Transverse colon (tissue), 4 donors: Measurements from ENCODE around the gene SCAMP1. TPM values are rescaled to one million over a fixed set of nuclear protein-coding genes. Genes with fewer than 3 reads are reported as not detected.

Experiments used
- DNase-seq: peaks from one replicate; pipeline ENCODE4 v3.0.0-alpha.2; 2019
- H3K27ac ChIP-seq, 4 donors: fragments of 200-600 bp; sonication (generic); 2 replicates each; pipeline ENCODE4 v1.5.1; 2016 to 2018; ENCODE audit warnings: inconsistent platforms in 4 of 4
- H3K27me3 ChIP-seq: fragments of 200-600 bp; sonication (generic); 2 replicates; pipeline ENCODE4 v1.5.1; 2017; ENCODE audit warnings: inconsistent platforms
- H3K36me3 ChIP-seq, 4 donors: fragments of 200-600 bp; sonication (generic); 2 replicates each; pipeline ENCODE4 v1.5.1; 2017 to 2019; ENCODE audit warnings: inconsistent platforms in 4 of 4
- H3K4me1 ChIP-seq, 4 donors: fragments of 200-600 bp; sonication (generic); 2 replicates each; pipeline ENCODE4 v1.5.1; 2017 to 2020; ENCODE audit warnings: inconsistent platforms in 4 of 4
- H3K4me3 ChIP-seq, 4 donors: fragments of 200-600 bp; sonication (generic); 1 replicate in 1 of 4; 2 replicates in 3 of 4; pipeline versions ENCODE4 v1.5.1 to v1.6.1; 2017 to 2019; ENCODE audit warnings: inconsistent platforms in 4 of 4
- H3K9me3 ChIP-seq, 2 donors: fragments of 200-600 bp; sonication (generic); 2 replicates each; pipeline ENCODE4 v1.5.1; 2017 to 2019; ENCODE audit warnings: inconsistent platforms in 2 of 2
- EP300 ChIP-seq: sonication (generic); formaldehyde crosslinking; IDR thresholded peaks from one replicate; pipeline ENCODE4 v1.6.1; 2017; ENCODE audit warnings: antibody characterized with exemption, low read depth
- POLR2A ChIP-seq: fragments of 450-650 bp; IDR thresholded peaks from one replicate; pipeline ENCODE4 v1.6.1; 2016; ENCODE audit warnings: antibody characterized with exemption, mild to moderate bottlenecking, moderate library complexity
- POLR2AphosphoS5 ChIP-seq, 3 donors: sonication (generic); formaldehyde crosslinking; IDR thresholded peaks; one replicate each; pipeline ENCODE4 v1.6.1; 2016; ENCODE audit warnings: antibody characterized with exemption in 3 of 3
- WGBS, 2 donors: methylation state at CpG; one replicate each; pipeline ENCODE4 v1.1.5; 2018; ENCODE audit warnings: low coverage in 1 of 2; 5-methylcytosine and 5-hydroxymethylcytosine counted together
- in situ Hi-C, 4 donors: fragments of 200-750 bp; cut with MboI; loops; one replicate each; pipeline versions ENCODE4 v1.15.0 to v1.15.1; 2017; ENCODE audit warnings: low sequenced_read_pairs in 3 of 4, low pct_ligation_motif_present in 1 of 4, low pct_unique_long_range_greater_than_20kb in 1 of 4
- intact Hi-C: fragments of 100-400 bp; cut with DNase I; formaldehyde crosslinking; loops from one replicate; pipeline ENCODE4 v1.15.1; 2023; ENCODE audit warnings: low total_unique reads
- small RNA-seq, 4 donors: library from RNA; depleted of rRNA; stranded (forward); fragments of <200 nt; gene quantifications; one replicate each; pipeline ENCODE3, GENCODE V24; 2016
- total RNA-seq, 4 donors: library from RNA; depleted of rRNA; stranded (reverse); fragments of >200 nt; gene quantifications; one replicate each; pipeline ENCODE4 v1.1.0, GENCODE V29; 2016
- TF ChIP-seq, protein P1 (sequence below), 5 experiments: fragments of 200-600 bp in 3 of 5; fragments of 450-650 bp in 2 of 5; sonication (generic) in 3 of 5; IDR thresholded peaks; 1 replicate in 2 of 5; 2 replicates in 3 of 5; pipeline ENCODE4 v1.5.1; 2016 to 2017; ENCODE audit warnings: antibody characterized with exemption in 5 of 5, inconsistent platforms in 3 of 5, mild to moderate bottlenecking in 2 of 5, moderate library complexity in 1 of 5

The SCAMP1 gene
- total RNA-seq, 4 donors from 2014 or later = 10.5 to 24.7 (median 21.8) TPM

- in situ Hi-C loops = loop anchor here in 1 of 4 donors (25.0 kb wide), 1 partner anchor 460 kb away; the partner anchor contains the start of gene ARSB
- Histone ChIP-seq H3K27ac (peak overlapping the region; percentile 68 to 82 (median 76)), H3K27me3 (no peaks in the 10 kb centered on the region), H3K36me3 (no peaks in the 10 kb centered on the region), H3K4me3 (no peak overlapping the region), H3K9me3 (no peaks in the 10 kb centered on the region), H3K4me1 (peaks cover 0 to 49% (median 8%) of the 10 kb centered on the region in 4 donors)
- TF ChIP-seq POLR2AphosphoS5 (IDR thresholded peaks at IDR 0.05) (peak; percentile 69 to 79 (median 71)), POLR2A (no peak), EP300 (no peak)
- TF ChIP-seq, protein P1, sequence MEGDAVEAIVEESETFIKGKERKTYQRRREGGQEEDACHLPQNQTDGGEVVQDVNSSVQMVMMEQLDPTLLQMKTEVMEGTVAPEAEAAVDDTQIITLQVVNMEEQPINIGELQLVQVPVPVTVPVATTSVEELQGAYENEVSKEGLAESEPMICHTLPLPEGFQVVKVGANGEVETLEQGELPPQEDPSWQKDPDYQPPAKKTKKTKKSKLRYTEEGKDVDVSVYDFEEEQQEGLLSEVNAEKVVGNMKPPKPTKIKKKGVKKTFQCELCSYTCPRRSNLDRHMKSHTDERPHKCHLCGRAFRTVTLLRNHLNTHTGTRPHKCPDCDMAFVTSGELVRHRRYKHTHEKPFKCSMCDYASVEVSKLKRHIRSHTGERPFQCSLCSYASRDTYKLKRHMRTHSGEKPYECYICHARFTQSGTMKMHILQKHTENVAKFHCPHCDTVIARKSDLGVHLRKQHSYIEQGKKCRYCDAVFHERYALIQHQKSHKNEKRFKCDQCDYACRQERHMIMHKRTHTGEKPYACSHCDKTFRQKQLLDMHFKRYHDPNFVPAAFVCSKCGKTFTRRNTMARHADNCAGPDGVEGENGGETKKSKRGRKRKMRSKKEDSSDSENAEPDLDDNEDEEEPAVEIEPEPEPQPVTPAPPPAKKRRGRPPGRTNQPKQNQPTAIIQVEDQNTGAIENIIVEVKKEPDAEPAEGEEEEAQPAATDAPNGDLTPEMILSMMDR (IDR thresholded peaks at IDR 0.05) = no peak
- intact Hi-C loops = no loop called here
- peak; percentile 56 for DNase-seq
- 63 to 72% methylated on average over 9 of the region's 9 CpGs for WGBS, 2 donors
These were observed 166.8 kb downstream of the SCAMP1 start for GRCh38 chr5:78527054-78527859.

DNA sequence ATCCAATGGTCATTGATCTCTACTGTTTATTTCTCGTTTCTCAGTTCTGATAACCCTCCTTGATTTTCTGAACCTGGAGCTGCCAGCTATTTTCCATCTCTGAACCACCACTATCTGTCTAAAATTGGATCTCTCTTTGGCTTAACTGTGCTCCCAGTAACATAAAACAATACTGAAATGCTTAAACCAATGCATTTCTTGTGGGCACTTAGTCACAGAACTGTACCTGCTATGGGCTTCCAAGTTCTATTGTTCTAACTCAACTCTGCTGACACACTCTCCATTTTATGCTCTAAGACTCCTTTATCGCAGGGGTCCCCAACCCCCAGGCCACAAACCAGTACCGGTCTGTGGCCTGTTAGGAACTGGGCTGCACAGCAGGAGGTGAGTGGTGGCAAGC lies 167.5 kb downstream of the SCAMP1 start:
- H3K4me1 ChIP-seq = peaks cover 0 to 45% (median 8%) of the 10 kb centered on the region in 4 donors
- H3K36me3 ChIP-seq = no peaks in the 10 kb centered on the region
- no peaks in the 10 kb centered on the region for H3K27me3 ChIP-seq
- no peak overlapping the region for H3K4me3 ChIP-seq
- DNase-seq = no peak
- intact Hi-C loops (no loop called here), in situ Hi-C loops (loop anchor here in 1 of 4 donors (25.0 kb wide), 1 partner anchor 459 kb away; the partner anchor contains the start of gene ARSB)
- H3K9me3 ChIP-seq = no peaks in the 10 kb centered on the region
- 85 to 100% methylated on average over 1 to 3 of the region's 3 CpGs for WGBS, 2 donors
- TF ChIP-seq POLR2AphosphoS5 (IDR thresholded peaks at IDR 0.05) (no peak), POLR2A (no peak), EP300 (no peak)
- TF ChIP-seq, protein P1 (IDR thresholded peaks at IDR 0.05) = no peak
- peak overlapping the region; percentile 68 to 82 (median 76) for H3K27ac ChIP-seq

Small RNAs within 50 kb of the gene (small RNA-seq; reads per million reads assigned to genes)
- gene RF00019 (0 reads per million in 4 donors), gene RNU6-183P (0 reads per million in 4 donors)

Other genes with a start within 250 kb of the SCAMP1 start
- 10 to 100 TPM; 45.7 to 61.3 (median 53.4) TPM for gene AP3B1, start 65.9 kb upstream of the SCAMP1 start, total RNA-seq